Stimulated activated CD4-positive, alpha-beta T cell treated with anti-CD3 and anti-CD28 coated beads, Interleukin-2, amount 100 ng/mL, for 24 hours (primary cell): ENCODE results near the gene TUBB3.
"Not testable (repeated sequence)": the region's sequence is repeated elsewhere in the genome, so short reads cannot be mapped to it uniquely, and the experiment has no call there.

ENCODE experiments used
- DNase-seq, 2 donors: peaks; one replicate each; pipeline ENCODE4 v3.0.0-alpha.2; 2020

The TUBB3 gene

GRCh38 chr16:89903908-89904515, 19.1 kb upstream of the TUBB3 start:
- no peak for DNase-seq

- DNase-seq: no peak
Measured at GRCh38 chr16:89904606-89905510, 18.3 kb upstream of the TUBB3 start.

GRCh38 chr16:89905511-89906139, 17.5 kb upstream of the TUBB3 start:
- no peak for DNase-seq

DNA sequence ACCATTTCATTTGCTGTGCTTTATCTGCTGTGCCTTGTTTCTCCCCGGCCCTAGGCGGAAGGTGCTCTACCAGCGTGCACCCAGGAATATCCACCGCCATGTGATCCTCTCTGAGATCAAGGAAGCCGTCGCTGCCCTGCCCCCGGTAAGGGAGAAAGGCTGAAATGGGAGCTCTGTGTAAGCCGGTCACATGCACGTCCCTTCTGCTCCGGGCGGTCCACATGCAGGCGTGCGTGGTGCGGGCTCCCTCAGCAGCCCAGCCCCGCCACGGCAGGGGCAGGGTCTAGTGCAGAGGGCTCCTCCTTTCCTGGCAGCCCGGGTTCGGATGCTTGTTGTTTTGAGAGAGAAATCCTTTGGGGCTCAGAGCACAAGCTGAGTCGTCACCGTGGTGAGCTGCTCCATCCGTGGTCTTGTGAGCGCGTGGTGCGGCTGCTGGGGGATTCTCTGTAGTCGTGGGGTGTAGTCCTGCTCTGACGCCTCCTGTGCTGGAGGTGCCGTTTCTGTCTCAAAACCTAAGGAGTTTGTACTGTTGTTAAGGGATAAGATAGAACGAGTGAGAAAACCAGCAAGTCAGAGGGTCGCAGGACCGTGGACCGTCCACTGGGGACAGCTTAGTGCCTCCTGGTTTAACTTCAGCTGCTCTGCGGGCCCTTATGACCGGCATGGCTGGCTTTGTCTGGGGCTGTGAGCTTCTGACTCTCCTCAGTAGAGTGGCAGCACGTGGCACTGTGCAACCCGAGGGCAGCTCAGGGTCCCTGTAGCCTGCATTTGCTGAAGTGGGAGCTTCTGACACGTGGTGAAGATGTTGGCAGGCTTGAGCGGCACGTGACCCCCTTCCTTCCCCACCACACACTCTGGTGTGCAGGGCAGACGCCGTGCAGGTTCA, 16.8 kb upstream of the TUBB3 start:
- DNase-seq: no peak

DNA sequence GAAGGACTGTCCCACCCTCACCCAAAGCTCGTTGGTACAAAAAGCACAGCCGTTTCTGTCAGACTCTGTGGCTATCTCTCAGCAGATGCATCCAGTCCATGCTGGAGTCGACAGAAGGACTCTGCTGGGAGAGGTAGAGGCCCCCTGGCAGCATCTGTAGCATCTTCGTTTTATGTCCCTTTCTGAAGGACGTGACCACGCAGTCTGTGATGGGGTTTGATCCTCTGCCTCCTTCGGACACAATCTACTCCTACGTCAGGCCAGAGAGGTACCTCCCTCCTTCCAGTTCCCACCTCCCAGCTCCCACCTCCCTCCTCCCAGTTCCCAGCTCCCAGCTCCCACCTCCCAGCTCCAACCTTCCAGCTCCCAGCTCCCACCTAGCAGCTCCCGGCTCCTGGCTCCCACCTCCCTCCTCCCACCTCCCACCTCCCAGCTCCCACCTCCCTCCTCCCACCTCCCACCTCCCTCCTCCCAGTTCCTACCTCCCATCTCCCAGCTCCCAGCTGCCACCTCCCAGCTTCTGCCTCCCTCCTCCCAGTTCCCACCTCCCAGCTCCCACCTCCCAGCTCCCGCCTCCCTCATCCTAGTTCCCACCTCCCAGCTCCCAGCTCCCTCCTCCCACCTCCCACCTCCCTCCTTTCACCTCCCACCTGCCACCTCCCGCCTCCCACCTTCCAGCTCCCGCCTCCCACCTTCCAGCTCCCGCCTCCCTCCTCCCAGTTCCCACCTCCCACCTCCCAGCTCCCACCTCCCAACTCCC, 15.9 kb upstream of the TUBB3 start:
- DNase-seq: no peak

- no peak for DNase-seq
Measured at GRCh38 chr16:89908236-89908635, 14.9 kb upstream of the TUBB3 start.

GRCh38 chr16:89909777-89910716, 13.1 kb upstream of the TUBB3 start:
- peak; percentile 75 to 78 for DNase-seq

- no peak for DNase-seq
Measured at GRCh38 chr16:89910717-89911354, 12.3 kb upstream of the TUBB3 start.

- DNase-seq: no peak
Measured at GRCh38 chr16:89911375-89911774, 11.8 kb upstream of the TUBB3 start.

DNA sequence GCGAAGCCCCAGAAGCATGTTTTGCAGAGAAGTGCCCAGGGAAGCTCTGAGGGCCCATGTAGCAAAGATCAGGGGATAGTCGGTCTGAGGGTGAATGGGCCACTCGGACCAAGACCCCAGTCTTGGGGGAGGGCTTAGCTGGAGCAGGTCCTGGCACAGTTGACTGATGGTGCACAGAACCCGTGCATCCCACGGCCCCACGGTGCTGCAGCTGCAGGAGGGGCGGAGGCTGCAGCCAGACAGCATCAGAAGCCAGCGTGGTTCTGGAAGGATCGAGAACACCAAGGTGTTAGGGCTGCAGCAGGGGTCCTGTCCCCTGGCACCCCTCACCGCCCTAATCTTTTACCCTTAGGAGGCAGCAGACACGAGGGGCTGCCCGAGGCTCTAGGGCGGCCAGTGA, 11.0 kb upstream of the TUBB3 start:
- DNase-seq: no peak

DNA sequence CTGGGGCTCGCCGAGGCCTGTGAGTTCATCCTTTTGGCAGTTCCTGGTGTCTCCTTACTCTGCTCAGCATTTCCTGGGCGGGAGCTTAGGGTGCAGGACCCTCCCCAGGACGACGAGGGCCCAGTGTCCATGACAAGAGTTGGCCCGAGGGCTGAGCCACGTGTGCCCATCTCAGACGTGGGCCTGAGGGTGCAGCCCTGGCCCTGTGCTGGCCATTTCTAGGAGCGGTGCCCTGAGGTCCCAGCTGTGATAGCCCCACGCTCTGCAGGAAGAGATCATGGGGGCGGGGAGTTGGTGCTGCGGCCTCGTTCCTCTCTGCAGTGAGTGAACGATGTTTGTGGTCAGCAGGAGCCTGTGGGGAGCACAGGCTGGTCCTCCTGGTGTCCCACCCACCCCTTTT, 10.5 kb upstream of the TUBB3 start:
- no peak for DNase-seq

DNA sequence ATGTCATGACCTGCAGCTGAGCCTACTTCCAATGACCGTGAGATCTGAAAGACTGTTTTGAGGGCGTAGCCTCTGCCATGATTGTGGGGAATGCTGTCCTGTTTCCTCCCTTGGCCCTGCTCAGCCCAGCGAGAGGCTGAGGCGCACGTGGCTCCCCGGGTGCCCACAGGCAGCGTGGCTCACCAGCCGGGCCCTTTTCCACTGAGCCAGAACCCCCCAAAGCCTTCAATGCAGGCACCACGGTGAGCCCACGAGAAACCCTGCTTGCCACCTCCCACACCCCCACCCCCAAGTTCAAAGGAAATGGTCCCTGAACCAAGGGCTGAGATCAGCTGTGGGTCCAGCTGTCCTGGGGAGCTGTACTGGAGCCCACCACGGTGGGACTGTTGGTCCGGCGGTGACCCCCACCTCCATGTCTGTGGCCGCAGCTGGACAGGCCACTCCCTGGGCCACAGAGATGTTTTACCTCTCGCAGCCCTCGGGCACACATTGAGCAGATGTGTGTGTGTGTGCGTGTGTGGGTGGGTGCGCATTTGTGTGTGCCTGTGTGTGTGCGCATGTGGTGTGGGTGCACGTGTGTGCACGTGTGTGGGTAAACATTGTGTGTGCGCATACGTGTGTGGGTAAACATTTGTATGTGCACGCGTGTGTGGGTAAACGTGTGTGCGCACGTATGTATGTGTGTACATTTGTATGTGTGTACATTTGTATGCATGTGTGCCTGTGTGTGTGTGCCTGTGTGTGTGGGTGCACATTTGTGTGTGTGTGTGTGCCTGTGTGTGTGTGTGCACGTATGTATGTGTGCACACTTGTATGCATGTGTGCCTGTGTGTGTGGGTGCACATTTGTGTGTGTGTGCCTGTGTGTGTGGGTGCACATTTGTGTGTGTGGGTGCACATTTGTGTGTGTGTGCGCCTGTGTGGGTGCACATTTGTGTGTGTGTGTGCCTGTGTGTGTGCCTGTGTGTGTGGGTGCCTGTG, 9.4 kb upstream of the TUBB3 start:
- no peak for DNase-seq

GRCh38 chr16:89914642-89915285, 8.4 kb upstream of the TUBB3 start:
- not testable (repeated sequence) for DNase-seq

DNA sequence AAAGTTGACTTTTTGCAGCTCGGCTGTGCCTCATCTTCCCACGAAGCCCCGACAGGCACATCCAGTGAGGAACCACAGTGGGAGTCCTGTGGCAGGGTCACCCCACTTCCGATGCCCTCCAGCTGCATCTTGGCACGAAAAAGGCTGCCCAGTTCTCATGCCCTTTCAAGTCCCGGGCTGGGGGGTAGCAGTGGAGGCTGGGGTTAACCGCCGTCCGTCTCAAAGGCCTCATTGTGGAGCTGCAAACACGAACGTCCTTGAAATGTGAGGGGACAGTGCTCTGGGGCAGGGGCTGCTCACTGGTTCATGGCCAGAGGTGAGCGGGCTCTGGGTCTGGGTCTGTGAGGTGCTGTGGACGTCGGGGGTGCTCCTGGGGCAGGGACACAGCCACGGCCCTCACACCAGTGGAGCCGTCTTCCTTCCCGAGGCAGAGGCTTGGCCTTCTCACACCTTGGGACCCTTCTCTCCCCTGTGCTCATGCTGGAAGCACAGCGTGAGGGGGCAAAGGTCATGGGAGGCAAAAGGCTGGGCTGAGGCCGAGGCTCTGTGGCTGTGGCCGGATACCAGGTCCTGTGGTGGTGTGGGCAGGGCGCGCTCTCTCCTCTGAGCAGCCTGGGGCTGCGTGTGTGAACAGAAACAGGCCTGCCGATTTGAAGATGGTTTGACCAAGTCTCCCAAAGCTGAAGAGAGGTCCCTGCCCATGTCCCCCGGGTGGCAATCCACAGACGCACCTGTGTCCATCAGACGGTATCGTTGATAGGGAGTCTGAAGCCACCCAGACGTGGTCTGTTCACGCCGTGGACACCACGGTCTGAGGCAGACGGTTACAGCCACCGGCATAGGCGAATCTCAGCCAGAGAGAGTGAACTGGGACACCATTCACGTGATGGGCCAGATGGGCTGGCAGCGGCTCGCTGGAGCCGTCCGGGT, 7.6 kb upstream of the TUBB3 start:
- DNase-seq: no peak

DNA sequence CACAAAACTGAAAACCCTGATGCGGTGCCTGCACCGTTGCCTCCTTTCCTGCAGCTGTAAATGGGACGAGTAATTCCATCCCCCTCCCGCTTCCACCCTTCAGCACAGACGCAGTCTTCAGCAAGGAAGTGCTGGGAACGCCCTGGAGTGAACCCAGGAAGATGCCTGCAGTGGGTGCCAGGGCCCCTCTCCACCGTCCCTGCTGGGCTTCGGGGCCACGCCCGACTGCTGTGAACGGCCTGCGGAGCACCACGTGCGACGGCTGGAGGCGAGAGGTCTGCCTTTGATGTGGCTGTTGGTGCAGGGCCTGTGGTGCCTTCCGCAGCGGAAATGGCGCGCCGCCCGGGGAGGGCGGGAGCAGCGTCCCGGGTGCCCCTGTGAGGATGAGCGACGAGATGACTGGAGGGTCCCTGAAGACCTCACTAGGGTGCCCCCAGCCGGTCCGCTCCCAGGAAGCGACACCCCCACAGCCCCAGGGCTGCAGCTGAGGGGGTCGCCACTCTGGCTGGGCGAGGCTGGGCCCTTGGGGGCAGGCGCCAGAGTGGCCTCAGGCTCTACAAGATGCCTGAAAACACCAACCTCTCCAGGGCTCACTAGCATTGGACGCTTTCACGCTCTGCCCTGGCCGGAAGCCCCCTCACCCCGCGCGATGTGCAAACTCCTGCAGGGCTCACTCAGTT, 5.2 kb upstream of the TUBB3 start:
- peak; percentile 75 to 78 for DNase-seq

DNA sequence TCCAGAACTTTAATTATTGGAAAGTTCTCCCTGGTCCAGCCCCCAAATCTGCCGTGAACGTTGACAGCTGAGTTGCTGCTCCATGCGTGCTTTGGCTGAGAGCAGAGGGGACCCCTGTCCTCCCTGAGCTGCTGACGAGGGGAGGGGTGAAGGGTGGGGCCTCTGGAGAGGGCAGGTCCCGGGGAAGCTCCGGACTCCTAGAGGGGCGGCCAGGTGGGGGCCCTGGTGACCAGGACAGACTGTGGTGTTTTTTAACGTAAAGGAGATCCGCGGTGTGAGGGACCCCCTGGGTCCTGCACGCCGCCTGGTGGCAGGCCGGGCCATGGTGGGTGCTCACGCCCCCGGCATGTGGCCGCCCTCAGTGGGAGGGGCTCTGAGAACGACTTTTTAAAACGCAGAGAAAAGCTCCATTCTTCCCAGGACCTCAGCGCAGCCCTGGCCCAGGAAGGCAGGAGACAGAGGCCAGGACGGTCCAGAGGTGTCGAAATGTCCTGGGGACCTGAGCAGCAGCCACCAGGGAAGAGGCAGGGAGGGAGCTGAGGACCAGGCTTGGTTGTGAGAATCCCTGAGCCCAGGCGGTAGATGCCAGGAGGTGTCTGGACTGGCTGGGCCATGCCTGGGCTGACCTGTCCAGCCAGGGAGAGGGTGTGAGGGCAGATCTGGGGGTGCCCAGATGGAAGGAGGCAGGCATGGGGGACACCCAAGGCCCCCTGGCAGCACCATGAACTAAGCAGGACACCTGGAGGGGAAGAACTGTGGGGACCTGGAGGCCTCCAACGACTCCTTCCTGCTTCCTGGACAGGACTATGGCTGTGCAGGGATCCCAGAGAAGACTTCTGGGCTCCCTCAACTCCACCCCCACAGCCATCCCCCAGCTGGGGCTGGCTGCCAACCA, 4.4 kb upstream of the TUBB3 start, which contains the start of gene MC1R:
Gene MC1R (plus strand): TSS at position 410 of the 895 bp plus-strand sequence. CDS start 397 bp downstream, at position 807.
- DNase-seq: peak in 1 of 2 donors; percentile 33
